ENCODE results near the gene XRRA1. TPM values are rescaled to one million over a fixed set of nuclear protein-coding genes. Genes with fewer than 3 reads are reported as not detected.

Gene XRRA1
- total and polyA plus RNA-seq, 2 of the 13 experiments (the other 11 are each of a cell fraction or from before 2014, with no cell fraction given), result 7.6 to 10.5 TPM

DNA sequence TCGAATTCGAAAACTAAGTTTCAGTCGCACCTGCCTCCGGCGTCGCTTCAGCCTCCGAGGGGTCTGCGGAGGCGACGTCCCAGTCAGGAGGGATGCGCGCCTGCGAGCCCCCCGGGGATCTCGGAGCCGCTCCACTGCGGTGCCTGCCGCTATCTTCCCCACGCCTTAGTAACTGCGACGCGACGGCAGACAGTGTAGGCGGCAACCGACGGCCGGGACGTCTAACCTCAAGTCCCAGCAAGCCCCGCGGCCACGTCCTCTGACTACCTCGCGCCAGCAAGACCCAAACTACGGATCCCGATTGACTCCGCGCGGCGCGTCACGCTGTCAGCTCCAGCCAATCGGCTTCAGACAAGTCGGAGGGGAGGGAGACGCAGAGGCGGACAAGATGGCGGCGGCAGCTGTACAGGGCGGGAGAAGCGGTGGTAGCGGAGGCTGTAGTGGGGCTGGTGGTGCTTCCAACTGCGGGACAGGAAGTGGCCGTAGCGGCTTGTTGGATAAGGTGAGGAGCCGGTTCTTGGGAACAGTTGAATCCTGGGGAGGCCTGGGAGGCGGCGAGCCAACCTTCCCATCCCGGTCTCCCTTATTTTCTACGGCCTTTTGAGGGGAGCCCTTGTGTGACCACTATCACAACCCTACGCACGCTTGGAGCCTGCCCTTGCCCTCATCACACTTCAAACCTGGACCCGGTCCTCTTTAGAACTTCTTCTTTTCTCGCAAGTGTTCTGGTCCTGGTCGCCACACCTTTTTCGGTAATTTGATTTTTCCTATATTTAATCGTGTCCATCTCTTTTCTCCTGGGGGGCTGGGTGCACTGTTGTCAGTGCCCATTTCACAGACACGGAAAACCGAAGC is at the start of gene XRRA1, which contains the start of gene SPCS2 (continued):
- TF ChIP-seq, protein P1, sequence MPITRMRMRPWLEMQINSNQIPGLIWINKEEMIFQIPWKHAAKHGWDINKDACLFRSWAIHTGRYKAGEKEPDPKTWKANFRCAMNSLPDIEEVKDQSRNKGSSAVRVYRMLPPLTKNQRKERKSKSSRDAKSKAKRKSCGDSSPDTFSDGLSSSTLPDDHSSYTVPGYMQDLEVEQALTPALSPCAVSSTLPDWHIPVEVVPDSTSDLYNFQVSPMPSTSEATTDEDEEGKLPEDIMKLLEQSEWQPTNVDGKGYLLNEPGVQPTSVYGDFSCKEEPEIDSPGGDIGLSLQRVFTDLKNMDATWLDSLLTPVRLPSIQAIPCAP (CRISPR knock-in tag; IDR thresholded peaks at IDR 0.05; ENCODE audit: low read depth), result no peak
- TF ChIP-seq ZNF432 (CRISPR knock-in tag; IDR thresholded peaks at IDR 0.05; ENCODE audit: borderline replicate concordance) (no peak), ISX (CRISPR knock-in tag; conservative IDR thresholded peaks at IDR 0.05) (no peak), RFX5 (IDR thresholded peaks at IDR 0.05; ENCODE audit: low read depth, low read length) (peak; percentile 74), PHF20 (CRISPR knock-in tag; IDR thresholded peaks at IDR 0.05) (peak; percentile 90), MAZ (IDR thresholded peaks at IDR 0.05; ENCODE audit: borderline replicate concordance, low read depth, low read length) (peak; percentile 44; the same call in 1 of the 2 replicates), MAZ (CRISPR knock-in tag; IDR thresholded peaks at IDR 0.05; ENCODE audit: low read depth) (peak; percentile 83), KLF6 (CRISPR knock-in tag; IDR thresholded peaks at IDR 0.05) (peak; percentile 60; the same call in 1 of the 2 replicates), GABPA (IDR thresholded peaks at IDR 0.05; ENCODE audit: low read depth, low read length) (no peak), GABPA (CRISPR knock-in tag; IDR thresholded peaks at IDR 0.05; ENCODE audit: low read depth) (peak; percentile 70), AHR (CRISPR knock-in tag; IDR thresholded peaks at IDR 0.05) (0 out of 2 replicates have a peak, but pooled peaks have one; percentile 66), KDM3A (CRISPR knock-in tag; IDR thresholded peaks at IDR 0.05; ENCODE audit: low read depth) (no peak; the same call in 1 of the 2 replicates), ZBTB7A (CRISPR knock-in tag; IDR thresholded peaks at IDR 0.05) (no peak), ZSCAN29 (CRISPR knock-in tag; conservative IDR thresholded peaks at IDR 0.05) (peak; percentile 91), SNAPC4 (CRISPR knock-in tag; IDR thresholded peaks at IDR 0.05) (peak; percentile 66; the same call in 1 of the 2 replicates), ZBTB1 (CRISPR knock-in tag; IDR thresholded peaks at IDR 0.05; ENCODE audit: borderline replicate concordance) (no peak), SPEN (CRISPR knock-in tag; IDR thresholded peaks at IDR 0.05; ENCODE audit: low read depth) (peak; percentile 96)
- TF ChIP-seq, protein P2, sequence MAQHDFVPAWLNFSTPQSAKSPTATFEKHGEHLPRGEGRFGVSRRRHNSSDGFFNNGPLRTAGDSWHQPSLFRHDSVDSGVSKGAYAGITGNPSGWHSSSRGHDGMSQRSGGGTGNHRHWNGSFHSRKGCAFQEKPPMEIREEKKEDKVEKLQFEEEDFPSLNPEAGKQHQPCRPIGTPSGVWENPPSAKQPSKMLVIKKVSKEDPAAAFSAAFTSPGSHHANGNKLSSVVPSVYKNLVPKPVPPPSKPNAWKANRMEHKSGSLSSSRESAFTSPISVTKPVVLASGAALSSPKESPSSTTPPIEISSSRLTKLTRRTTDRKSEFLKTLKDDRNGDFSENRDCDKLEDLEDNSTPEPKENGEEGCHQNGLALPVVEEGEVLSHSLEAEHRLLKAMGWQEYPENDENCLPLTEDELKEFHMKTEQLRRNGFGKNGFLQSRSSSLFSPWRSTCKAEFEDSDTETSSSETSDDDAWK (CRISPR knock-in tag; IDR thresholded peaks at IDR 0.05), result no peak
